Stomach (tissue), 4 donors: Measurements from ENCODE around the gene C2CD3.

Experiments used
- CTCF ChIP-seq, 7 experiments: fragments of 450-650 bp in 4 of 7; fragments of 200-600 bp in 3 of 7; sonication (generic) in 3 of 7; IDR thresholded peaks; one replicate each; pipeline ENCODE4 v1.5.1; 2016 to 2019; ENCODE audit warnings: antibody characterized with exemption in 7 of 7, control low read depth in 2 of 7, mild to moderate bottlenecking in 1 of 7
- POLR2AphosphoS5 ChIP-seq, 3 donors: sonication (generic); formaldehyde crosslinking; IDR thresholded peaks; one replicate each; pipeline ENCODE4 v1.6.1; 2016; ENCODE audit warnings: antibody characterized with exemption in 3 of 3

DNA sequence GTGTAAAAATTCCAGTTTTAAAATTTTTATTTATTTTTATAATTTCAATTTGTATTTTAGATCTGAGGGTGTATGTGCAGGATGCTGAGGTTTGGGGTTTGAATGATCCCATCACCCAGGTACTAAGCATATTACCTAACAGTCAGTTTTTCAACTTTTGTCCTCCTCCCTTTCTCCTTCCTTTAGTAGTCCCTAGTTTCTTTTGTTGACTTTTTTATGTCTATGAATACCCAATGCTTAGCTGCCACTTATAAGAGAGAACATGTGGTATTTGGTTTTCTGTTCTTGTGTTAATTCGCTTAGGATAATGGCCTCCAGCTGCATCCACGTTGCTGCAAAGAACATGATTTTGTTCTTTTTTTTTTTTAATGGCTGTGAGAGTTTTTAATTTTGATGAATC lies 126.3 kb downstream of the C2CD3 start:
- no peak for TF ChIP-seq CTCF (IDR thresholded peaks at IDR 0.05)
- TF ChIP-seq POLR2AphosphoS5 (IDR thresholded peaks at IDR 0.05), result no peak
